Measurements from ENCODE around the gene SAYSD1.
"Not testable (repeated sequence)": the region's sequence is repeated elsewhere in the genome, so short reads cannot be mapped to it uniquely, and the experiment has no call there.

SAYSD1 gene

GRCh38 chr6:39114704-39115599, at the start of gene SAYSD1:
TSS of gene SAYSD1 (minus strand) at chr6:39115186. CDS start at chr6:39115089, 97 bp downstream.
- peak; percentile 86 to 97 for DNase-seq

DNA sequence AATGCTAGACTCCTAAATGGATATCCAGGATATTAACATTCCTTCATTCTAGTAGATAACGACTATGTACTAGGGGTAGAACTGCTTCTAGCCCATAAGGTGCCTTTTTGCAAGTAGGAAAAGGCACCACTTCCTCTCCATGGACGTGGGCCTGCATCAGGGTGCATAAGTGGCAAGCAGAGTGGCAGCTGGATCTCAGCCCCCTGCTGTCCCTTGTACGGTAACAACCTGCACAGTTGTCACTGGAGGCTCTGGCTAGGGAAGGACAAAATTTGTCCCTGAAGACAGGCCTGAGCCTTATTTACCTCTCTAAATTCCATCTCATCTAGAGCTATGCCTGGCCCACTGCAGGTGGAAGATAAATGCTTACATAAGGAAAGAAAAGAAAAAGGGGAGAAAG, 42.5 kb upstream of the SAYSD1 start:
- no peak for DNase-seq

DNA sequence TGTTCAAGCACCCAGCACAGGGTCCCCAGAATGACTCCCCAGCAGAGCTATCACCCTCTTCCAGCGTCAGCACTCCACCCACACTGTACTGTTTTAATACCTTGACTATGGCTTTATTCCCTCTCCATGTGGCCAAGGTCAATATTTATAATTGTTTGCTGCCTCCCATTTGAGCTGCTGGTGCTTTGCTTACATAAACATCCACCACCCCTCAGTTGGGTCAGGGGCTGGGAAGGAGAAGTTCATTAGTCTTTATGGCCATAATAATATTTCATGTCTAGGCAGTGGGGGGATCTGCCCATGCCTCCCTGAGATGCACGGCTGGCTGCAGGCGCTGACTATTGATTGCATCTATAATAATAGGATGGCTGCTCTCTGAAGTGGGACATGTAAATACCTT, 41.8 kb upstream of the SAYSD1 start:
- no peak for DNase-seq

DNA sequence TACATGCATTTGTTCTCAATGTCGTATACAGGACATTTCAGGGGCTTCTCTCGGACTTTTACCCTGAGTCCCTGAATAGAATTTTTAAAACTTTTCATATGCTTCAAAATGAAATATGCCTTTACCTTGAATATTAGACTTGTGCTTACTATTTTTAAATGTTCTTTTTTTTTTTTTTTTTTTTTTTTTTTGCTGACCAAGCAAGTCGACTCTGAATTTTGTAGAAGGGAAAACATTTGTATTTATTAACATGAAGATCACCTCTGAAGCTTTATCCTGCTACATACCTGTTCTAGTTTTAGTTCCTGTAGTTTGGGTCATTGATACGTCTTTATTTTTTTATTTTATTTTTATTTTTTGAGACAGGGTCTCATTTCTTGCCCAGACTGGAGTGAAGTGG, 39.7 kb upstream of the SAYSD1 start:
- DNase-seq, result no peak

- DNase-seq, result no peak
Measured at GRCh38 chr6:39153766-39154397, 38.9 kb upstream of the SAYSD1 start.

DNA sequence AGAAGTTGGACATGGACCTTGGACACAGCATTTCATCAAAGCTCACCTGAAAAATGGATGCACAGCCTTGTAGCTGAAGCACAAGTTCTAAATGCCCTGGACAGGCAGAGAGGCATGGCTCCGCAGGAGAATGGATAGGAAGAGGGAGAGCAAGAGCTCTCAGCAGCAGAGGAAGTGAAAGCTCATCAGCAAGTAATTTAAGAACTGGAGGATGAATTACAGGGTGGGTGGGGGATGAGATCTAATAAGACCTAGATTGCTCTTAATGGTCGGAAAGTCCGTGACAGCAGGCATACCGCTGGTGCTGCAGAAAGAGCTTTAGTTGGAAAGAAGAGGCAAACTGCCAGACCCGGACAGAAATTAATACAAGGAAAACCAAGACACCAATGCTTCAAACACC, 37.3 kb upstream of the SAYSD1 start:
- DNase-seq, result no peak

- no peak for DNase-seq
Measured at GRCh38 chr6:39151211-39151610, 36.2 kb upstream of the SAYSD1 start.

- DNase-seq, result no peak
Measured at GRCh38 chr6:39144481-39145173, 29.6 kb upstream of the SAYSD1 start.

- no peak for DNase-seq
Measured at GRCh38 chr6:39143238-39143930, 28.4 kb upstream of the SAYSD1 start.

GRCh38 chr6:39140556-39141167, 25.7 kb upstream of the SAYSD1 start:
- DNase-seq, result no peak

DNA sequence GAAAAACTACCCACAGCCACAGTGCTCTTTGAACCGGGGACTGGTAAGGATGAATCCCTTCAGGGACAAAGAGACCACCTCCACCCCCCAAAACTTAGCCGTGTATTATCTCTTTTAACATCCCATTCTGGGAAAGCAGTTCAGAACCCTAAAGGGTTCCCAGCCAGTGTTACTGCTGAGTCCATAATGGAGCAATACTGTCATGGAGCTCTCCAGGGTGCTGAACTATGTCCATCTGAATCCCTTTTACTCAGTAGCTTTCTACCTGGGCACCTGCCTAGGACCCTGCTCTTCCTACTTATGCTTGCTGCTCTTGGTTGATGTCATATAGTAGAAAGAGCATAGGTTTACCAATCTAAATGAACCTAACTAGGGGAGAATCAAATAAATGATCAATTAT, 22.3 kb upstream of the SAYSD1 start:
- DNase-seq, result no peak

DNA sequence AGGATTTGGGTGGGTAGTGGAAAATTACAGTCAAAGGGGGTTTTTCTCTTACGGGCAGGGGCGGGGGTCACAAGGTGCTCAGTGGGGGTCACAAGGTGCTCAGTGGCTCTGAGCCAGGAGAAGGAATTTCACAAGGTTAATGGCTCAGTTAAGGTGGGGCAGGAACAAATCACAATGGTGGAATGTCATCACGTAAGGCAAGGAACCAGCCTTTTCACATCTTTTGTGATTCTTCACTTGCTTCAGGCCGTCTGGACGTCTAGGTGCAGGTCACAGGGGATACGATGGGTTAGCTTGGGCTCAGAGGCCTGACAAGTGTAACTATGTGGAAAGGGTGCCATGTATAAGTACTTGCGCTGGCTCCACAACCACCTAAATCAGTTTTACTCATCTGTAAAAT, 21.2 kb upstream of the SAYSD1 start:
- not testable (repeated sequence) for DNase-seq

DNA sequence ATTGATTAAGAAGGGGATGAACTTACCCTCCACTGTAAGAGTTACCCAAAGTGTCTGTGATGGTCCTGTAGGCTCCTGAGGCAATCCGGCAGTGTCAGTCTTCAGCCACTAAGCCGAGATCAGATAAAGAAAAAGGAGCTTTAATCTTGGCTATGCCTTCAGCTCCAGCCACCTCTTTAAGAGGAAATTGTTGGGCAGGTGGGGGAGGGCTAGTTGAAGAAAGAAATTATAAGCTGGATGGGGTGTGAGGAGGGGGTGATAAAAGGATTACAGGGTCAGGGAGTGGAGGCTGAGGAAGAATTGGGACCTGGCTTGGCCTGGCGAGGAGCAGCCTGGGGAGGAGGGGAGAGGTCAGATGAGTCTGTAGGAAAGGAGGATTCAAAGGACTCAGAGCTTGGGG, 19.8 kb upstream of the SAYSD1 start:
- not testable (repeated sequence) for DNase-seq

DNA sequence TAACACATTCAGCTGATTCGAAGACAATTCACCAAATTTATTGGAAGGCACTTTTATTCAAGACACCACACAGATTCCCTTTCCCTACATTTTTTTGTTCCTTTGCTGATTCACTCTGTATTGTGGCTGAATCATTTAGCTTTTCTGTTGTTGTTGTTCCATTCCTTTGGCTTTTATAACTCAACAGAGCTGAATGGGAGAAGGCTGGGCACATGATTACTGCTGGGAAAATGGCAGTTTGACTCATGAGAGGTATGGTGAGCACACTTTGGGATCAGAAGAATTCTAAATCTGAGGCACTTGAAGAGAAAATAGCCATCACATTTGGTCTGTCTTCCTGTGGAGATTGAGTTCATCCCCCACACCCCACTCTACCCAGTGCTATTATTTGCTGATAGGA, 15.7 kb upstream of the SAYSD1 start:
- no peak for DNase-seq

DNA sequence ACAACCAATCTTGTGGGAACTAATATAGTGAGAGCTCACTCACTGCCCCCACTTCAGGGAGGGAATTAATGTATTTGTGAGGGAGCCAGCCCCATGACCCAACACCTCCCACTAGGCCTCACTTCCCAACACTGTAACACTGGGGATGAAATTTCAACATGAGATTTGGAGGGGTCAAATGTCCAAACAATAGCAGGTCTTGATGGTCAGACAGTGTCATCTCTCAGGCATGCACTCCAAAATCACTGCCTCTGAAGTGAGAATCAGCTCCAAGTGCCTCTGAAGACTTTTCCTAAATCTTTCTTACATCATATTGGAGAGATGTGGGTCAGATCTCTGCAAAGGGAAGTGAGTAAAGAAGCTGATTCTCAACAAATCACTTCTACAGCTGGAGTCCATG, 13.8 kb upstream of the SAYSD1 start:
- no peak for DNase-seq

DNA sequence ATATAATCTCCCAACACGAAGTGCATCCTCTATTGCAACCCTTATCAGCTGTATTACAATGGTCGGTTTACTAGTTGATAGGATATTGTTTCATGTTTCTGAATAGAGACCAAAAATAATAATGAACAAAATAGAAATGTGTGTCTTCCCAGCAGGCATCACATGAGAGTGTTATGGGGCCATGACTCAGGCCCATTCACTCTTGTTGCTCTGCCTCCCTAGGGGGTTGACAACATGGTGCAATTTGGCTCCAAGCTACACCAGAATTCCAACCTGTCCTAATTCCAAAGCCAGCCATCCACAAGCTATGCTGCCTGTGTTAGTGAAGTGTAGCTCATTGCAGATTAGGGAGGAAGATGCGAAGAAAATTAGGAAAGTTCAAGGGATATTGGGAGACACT, 13.1 kb upstream of the SAYSD1 start:
- DNase-seq, result no peak

- DNase-seq, result no peak
Measured at GRCh38 chr6:39124114-39124513, 9.1 kb upstream of the SAYSD1 start.

GRCh38 chr6:39118921-39119320, 3.9 kb upstream of the SAYSD1 start:
- DNase-seq, result no peak

GRCh38 chr6:39114388-39114703, 640 bp downstream of the SAYSD1 start:
- no peak for DNase-seq

GRCh38 chr6:39113788-39114187, 1.2 kb downstream of the SAYSD1 start:
- DNase-seq, result no peak

DNA sequence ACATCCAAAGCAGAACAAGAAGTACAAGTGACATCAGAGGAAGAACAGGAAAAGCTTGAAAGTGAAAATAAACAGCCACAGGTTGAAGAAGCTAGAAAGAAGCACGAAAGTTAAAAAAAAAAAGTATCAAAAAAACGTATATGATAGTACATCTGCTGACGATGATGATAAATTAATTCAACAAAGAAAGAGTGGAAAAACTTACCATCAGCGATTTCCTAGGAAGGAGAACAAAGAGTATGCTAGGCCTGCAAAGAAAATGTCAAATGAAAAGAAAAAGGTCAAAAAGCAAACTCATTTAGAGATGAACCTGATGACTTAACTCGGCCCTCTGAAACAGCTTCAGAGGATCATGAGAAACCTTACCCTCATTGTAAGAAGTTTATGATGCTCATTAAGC, 3.7 kb downstream of the SAYSD1 start:
- no peak for DNase-seq

GRCh38 chr6:39108041-39108839, 6.7 kb downstream of the SAYSD1 start:
- DNase-seq, result no peak
